ENCODE results near the gene ZNF337. TPM values are rescaled to one million over a fixed set of nuclear protein-coding genes. Genes with fewer than 3 reads are reported as not detected.

ZNF337 gene
- 22.6 TPM for total RNA-seq
- 10 to 100 TPM; 14.6 to 28.0 (median 19.9) TPM for polyA plus RNA-seq (ENCODE audit: insufficient read depth in 1 of 8, insufficient read length in 8 of 8, low replicate concordance in 1 of 8)
- long read RNA-seq, donor 1, partial matches to known transcripts = 0 of 4 reads
- long read RNA-seq, donor 1, other reads (novel, unspliced or antisense) = 0 of 4 reads
- long read RNA-seq, donor 2, partial matches to known transcripts = 0 of 1 reads
- long read RNA-seq, donor 2, other reads (novel, unspliced or antisense) = 0 of 1 reads
- long read RNA-seq, donor 3, partial matches to known transcripts = 0 of 4 reads
- long read RNA-seq, donor 3, other reads (novel, unspliced or antisense) = 0 of 4 reads
- long read RNA-seq, donor 4, partial matches to known transcripts = 0 of 2 reads
- long read RNA-seq, donor 4, other reads (novel, unspliced or antisense) = 0 of 2 reads
- long read RNA-seq, donor 5, transcript ZNF337-201 (5 exons, 3,205 nt) = major isoform, 5 of 7 reads
- long read RNA-seq, donor 5, partial matches to known transcripts = 0 of 7 reads
- long read RNA-seq, donor 5, other reads (novel, unspliced or antisense) = 0 of 7 reads
- long read RNA-seq, donor 6, partial matches to known transcripts = 0 of 5 reads
- long read RNA-seq, donor 6, other reads (novel, unspliced or antisense) = 0 of 5 reads
- long read RNA-seq, donor 7, partial matches to known transcripts = 0 of 1 reads
- long read RNA-seq, donor 7, other reads (novel, unspliced or antisense) = 0 of 1 reads
- long read RNA-seq, donor 8, transcript ZNF337-201 (5 exons, 3,205 nt) = major isoform, 5 of 6 reads
- long read RNA-seq, donor 8, partial matches to known transcripts = 0 of 6 reads
- long read RNA-seq, donor 8, other reads (novel, unspliced or antisense) = 0 of 6 reads
- long read RNA-seq, donor 9, partial matches to known transcripts = 0 of 1 reads
- long read RNA-seq, donor 9, other reads (novel, unspliced or antisense) = 0 of 1 reads
- long read RNA-seq, donor 10, partial matches to known transcripts = 0 of 6 reads
- long read RNA-seq, donor 10, other reads (novel, unspliced or antisense) = 0 of 6 reads
- long read RNA-seq, donor 11, partial matches to known transcripts = 0 of 4 reads
- long read RNA-seq, donor 11, other reads (novel, unspliced or antisense) = 0 of 4 reads

GRCh38 chr20:25696371-25697131 lies at the start of gene ZNF337:
ZNF337 (minus strand) TSS chr20:25696853; CDS start chr20:25686417, 10,436 bp downstream.
- under 1% methylated on average over 68 of the region's 82 CpGs for WGBS (ENCODE audit: insufficient coverage)
- H3K27me3 ChIP-seq (ENCODE audit: control insufficient read depth, insufficient read depth, low read length) = no peaks in the 10 kb centered on the region
- peak within 1 kb of the TSS; percentile 88 for H3K27ac ChIP-seq (ENCODE audit: low read length)
- DNase-seq = peak; percentile 97
- H3K4me1 ChIP-seq (ENCODE audit: control insufficient read depth, insufficient read depth, low read length) = peaks cover 5% of the 10 kb centered on the region
- H3K9me3 ChIP-seq (replicated peaks; ENCODE audit: control insufficient read depth, low read depth, low read length) = peaks cover 2% of the 10 kb centered on the region
- H3K36me3 ChIP-seq (ENCODE audit: control insufficient read depth, insufficient read depth, low read length) = peaks cover 4% of the 10 kb centered on the region
- H3K4me3 ChIP-seq (ENCODE audit: low read length) = peak within 1 kb of the TSS; percentile 94

- no peak for DNase-seq
- Histone ChIP-seq H3K36me3 (ENCODE audit: control insufficient read depth, insufficient read depth, low read length) (no peaks in the 10 kb centered on the region), H3K4me3 (ENCODE audit: low read length) (no peak overlapping the region), H3K4me1 (ENCODE audit: control insufficient read depth, insufficient read depth, low read length) (peaks cover 4% of the 10 kb centered on the region), H3K27ac (ENCODE audit: low read length) (no peak overlapping the region), H3K27me3 (ENCODE audit: control insufficient read depth, insufficient read depth, low read length) (no peaks in the 10 kb centered on the region), H3K9me3 (replicated peaks; ENCODE audit: control insufficient read depth, low read depth, low read length) (no peaks in the 10 kb centered on the region)
- WGBS (ENCODE audit: insufficient coverage) = no CpG with 5 or more reads among the region's 1 CpG
These were observed 49.1 kb upstream of the ZNF337 start for GRCh38 chr20:25745738-25746137.

GRCh38 chr20:25745100-25745499 lies 48.4 kb upstream of the ZNF337 start:
- no peak overlapping the region for H3K4me3 ChIP-seq (ENCODE audit: low read length)
- DNase-seq = no peak
- no peaks in the 10 kb centered on the region for H3K27me3 ChIP-seq (ENCODE audit: control insufficient read depth, insufficient read depth, low read length)
- no peak overlapping the region for H3K27ac ChIP-seq (ENCODE audit: low read length)
- 57% methylated on average over 1 of the region's 4 CpGs for WGBS (ENCODE audit: insufficient coverage)
- H3K9me3 ChIP-seq (replicated peaks; ENCODE audit: control insufficient read depth, low read depth, low read length) = no peaks in the 10 kb centered on the region
- no peaks in the 10 kb centered on the region for H3K36me3 ChIP-seq (ENCODE audit: control insufficient read depth, insufficient read depth, low read length)
- H3K4me1 ChIP-seq (ENCODE audit: control insufficient read depth, insufficient read depth, low read length) = no peaks in the 10 kb centered on the region

- no peak overlapping the region for H3K4me3 ChIP-seq (ENCODE audit: low read length)
- no peaks in the 10 kb centered on the region for H3K4me1 ChIP-seq (ENCODE audit: control insufficient read depth, insufficient read depth, low read length)
- no CpG with 5 or more reads among the region's 2 CpGs for WGBS (ENCODE audit: insufficient coverage)
- H3K27ac ChIP-seq (ENCODE audit: low read length) = no peak overlapping the region
- H3K27me3 ChIP-seq (ENCODE audit: control insufficient read depth, insufficient read depth, low read length) = no peaks in the 10 kb centered on the region
- H3K9me3 ChIP-seq (replicated peaks; ENCODE audit: control insufficient read depth, low read depth, low read length) = no peaks in the 10 kb centered on the region
- no peaks in the 10 kb centered on the region for H3K36me3 ChIP-seq (ENCODE audit: control insufficient read depth, insufficient read depth, low read length)
- DNase-seq = no peak
These were observed 47.6 kb upstream of the ZNF337 start for GRCh38 chr20:25744261-25744660.

GRCh38 chr20:25741088-25741487 lies 44.4 kb upstream of the ZNF337 start:
- H3K27me3 ChIP-seq (ENCODE audit: control insufficient read depth, insufficient read depth, low read length) = no peaks in the 10 kb centered on the region
- no peak for DNase-seq
- H3K4me3 ChIP-seq (ENCODE audit: low read length) = no peak overlapping the region
- no peaks in the 10 kb centered on the region for H3K9me3 ChIP-seq (replicated peaks; ENCODE audit: control insufficient read depth, low read depth, low read length)
- no peaks in the 10 kb centered on the region for H3K36me3 ChIP-seq (ENCODE audit: control insufficient read depth, insufficient read depth, low read length)
- H3K4me1 ChIP-seq (ENCODE audit: control insufficient read depth, insufficient read depth, low read length) = no peaks in the 10 kb centered on the region
- no peak overlapping the region for H3K27ac ChIP-seq (ENCODE audit: low read length)

GRCh38 chr20:25739615-25740320 lies 43.1 kb upstream of the ZNF337 start:
- DNase-seq = no peak
- H3K27me3 ChIP-seq (ENCODE audit: control insufficient read depth, insufficient read depth, low read length) = no peaks in the 10 kb centered on the region
- no peaks in the 10 kb centered on the region for H3K4me1 ChIP-seq (ENCODE audit: control insufficient read depth, insufficient read depth, low read length)
- H3K9me3 ChIP-seq (replicated peaks; ENCODE audit: control insufficient read depth, low read depth, low read length) = no peaks in the 10 kb centered on the region
- 57% methylated on average over 1 of the region's 3 CpGs for WGBS (ENCODE audit: insufficient coverage)
- no peaks in the 10 kb centered on the region for H3K36me3 ChIP-seq (ENCODE audit: control insufficient read depth, insufficient read depth, low read length)
- H3K27ac ChIP-seq (ENCODE audit: low read length) = no peak overlapping the region
- no peak overlapping the region for H3K4me3 ChIP-seq (ENCODE audit: low read length)

GRCh38 chr20:25738198-25738597 lies 41.5 kb upstream of the ZNF337 start:
- Histone ChIP-seq H3K27me3 (ENCODE audit: control insufficient read depth, insufficient read depth, low read length) (no peaks in the 10 kb centered on the region), H3K9me3 (replicated peaks; ENCODE audit: control insufficient read depth, low read depth, low read length) (no peaks in the 10 kb centered on the region), H3K4me1 (ENCODE audit: control insufficient read depth, insufficient read depth, low read length) (no peaks in the 10 kb centered on the region), H3K4me3 (ENCODE audit: low read length) (no peak overlapping the region), H3K36me3 (ENCODE audit: control insufficient read depth, insufficient read depth, low read length) (no peaks in the 10 kb centered on the region), H3K27ac (ENCODE audit: low read length) (no peak overlapping the region)
- WGBS (ENCODE audit: insufficient coverage) = no CpG with 5 or more reads among the region's 2 CpGs
- no peak for DNase-seq

GRCh38 chr20:25733903-25734302 lies 37.2 kb upstream of the ZNF337 start:
- no peaks in the 10 kb centered on the region for H3K27me3 ChIP-seq (ENCODE audit: control insufficient read depth, insufficient read depth, low read length)
- H3K36me3 ChIP-seq (ENCODE audit: control insufficient read depth, insufficient read depth, low read length) = no peaks in the 10 kb centered on the region
- no peak for DNase-seq

GRCh38 chr20:25730862-25731261 lies 34.2 kb upstream of the ZNF337 start:
- H3K9me3 ChIP-seq (replicated peaks; ENCODE audit: control insufficient read depth, low read depth, low read length) = peaks cover 10% of the 10 kb centered on the region
- no peaks in the 10 kb centered on the region for H3K4me1 ChIP-seq (ENCODE audit: control insufficient read depth, insufficient read depth, low read length)
- no peak overlapping the region for H3K4me3 ChIP-seq (ENCODE audit: low read length)
- WGBS (ENCODE audit: insufficient coverage) = no CpG with 5 or more reads among the region's 1 CpG
- H3K36me3 ChIP-seq (ENCODE audit: control insufficient read depth, insufficient read depth, low read length) = no peaks in the 10 kb centered on the region
- H3K27ac ChIP-seq (ENCODE audit: low read length) = no peak overlapping the region
- H3K27me3 ChIP-seq (ENCODE audit: control insufficient read depth, insufficient read depth, low read length) = no peaks in the 10 kb centered on the region
- no peak for DNase-seq

More at GRCh38 chr20:25733903-25734302, 37.2 kb upstream of the ZNF337 start:
- H3K27ac ChIP-seq (ENCODE audit: low read length) = no peak overlapping the region
- H3K9me3 ChIP-seq (replicated peaks; ENCODE audit: control insufficient read depth, low read depth, low read length) = no peaks in the 10 kb centered on the region
- H3K4me3 ChIP-seq (ENCODE audit: low read length) = no peak overlapping the region
- H3K4me1 ChIP-seq (ENCODE audit: control insufficient read depth, insufficient read depth, low read length) = no peaks in the 10 kb centered on the region
